Dermis blood vessel endothelial cell (primary cell): ENCODE measurements around the gene OSBPL2. TPM values are rescaled to one million over a fixed set of nuclear protein-coding genes. Genes with fewer than 3 reads are reported as not detected.

Experiments used
- DNase-seq: peaks from one replicate; pipeline ENCODE4 v3.0.0; 2010
- total RNA-seq: library from RNA; depleted of rRNA; stranded (reverse); fragments of >200 nt; gene quantifications from 2 replicates; pipeline ENCODE4 v1.2.3, GENCODE V29; 2014

OSBPL2 gene
- total RNA-seq, 1 donor from 2014 or later, result 35.7 TPM

- DNase-seq, result no peak
Measured at GRCh38 chr20:62287129-62287528, 48.8 kb downstream of the OSBPL2 start.

DNA sequence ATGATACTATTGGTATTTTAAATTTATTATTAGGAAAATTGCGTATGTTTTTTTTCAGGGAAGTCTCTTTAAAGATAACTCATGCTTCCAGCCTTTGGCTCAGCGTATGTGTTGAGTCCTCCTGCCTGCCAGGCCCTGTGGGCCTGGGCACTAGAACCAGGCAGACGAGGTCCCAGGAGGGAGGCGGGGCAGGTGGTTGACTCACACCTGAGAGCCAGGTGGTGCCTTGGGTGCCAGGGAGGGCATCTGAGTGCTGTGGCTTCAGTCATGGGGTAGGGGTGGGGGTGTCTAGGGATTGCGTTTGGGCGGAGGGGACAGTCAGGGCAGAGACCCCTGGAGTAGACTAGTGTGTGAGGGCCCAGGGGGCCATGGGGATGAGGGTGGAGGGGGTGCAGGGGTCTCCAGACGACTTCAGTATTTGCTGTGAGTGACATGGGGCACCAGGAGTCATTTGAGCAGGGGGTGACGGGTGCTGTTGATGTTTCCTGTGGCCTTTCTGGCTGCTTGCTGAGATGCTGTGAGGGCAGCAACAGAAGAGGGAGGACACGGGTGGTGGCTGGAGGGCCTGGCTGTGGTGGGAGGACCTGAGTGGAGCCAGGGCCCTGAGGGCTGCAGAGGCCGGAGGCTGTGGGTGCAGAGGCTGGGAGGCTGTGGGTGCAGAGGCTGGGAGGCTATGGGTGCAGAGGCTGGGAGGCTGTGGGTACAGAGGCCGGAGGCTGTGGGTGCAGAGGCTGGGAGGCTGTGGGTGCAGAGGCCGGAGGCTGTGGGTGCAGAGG is 49.6 kb downstream of the OSBPL2 start:
- no peak for DNase-seq

GRCh38 chr20:62288535-62289105 is 50.3 kb downstream of the OSBPL2 start:
- DNase-seq, result no peak

- DNase-seq, result no peak
Measured at GRCh38 chr20:62289131-62289530, 50.8 kb downstream of the OSBPL2 start.

DNA sequence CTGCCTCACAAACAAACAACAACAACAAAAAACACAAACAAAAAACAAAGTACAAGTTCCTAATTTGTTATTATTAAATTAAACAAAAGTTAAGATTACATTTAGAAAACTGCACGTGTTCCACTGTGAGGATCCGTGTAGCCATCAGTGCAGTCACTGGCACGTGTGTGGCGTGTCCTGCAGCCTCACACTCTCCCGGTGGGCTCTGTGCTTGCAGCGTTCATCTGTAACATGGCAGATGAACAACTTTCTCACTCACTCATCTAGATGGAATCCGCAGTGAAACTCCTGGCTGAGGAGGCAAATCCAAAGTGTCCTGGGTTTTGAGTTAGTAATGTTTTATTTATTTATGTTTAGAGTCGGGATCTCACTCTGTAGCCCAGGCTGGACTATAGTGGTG is 51.6 kb downstream of the OSBPL2 start:
- no peak for DNase-seq

- no peak for DNase-seq
Measured at GRCh38 chr20:62291251-62292066, 53.1 kb downstream of the OSBPL2 start.

DNA sequence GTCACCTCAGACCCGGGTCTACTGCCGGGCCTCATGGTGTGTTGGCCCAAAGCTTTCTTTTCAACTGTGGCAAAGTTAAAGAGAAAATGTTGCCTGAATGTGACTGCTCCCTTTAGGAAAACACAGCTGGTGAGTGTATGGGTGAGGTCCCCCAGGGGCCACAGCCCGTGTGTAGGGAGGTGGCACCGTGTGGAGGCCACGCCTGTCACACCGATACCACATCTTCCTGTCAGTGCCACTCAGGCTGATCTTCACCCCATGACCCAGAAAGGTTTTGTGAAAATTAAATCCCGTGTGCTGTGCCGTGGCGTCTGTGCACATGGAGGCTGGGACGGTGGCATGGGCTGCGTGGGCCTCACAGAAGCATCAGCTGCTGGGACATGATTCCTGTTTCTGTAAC is 53.8 kb downstream of the OSBPL2 start:
- DNase-seq, result no peak

DNA sequence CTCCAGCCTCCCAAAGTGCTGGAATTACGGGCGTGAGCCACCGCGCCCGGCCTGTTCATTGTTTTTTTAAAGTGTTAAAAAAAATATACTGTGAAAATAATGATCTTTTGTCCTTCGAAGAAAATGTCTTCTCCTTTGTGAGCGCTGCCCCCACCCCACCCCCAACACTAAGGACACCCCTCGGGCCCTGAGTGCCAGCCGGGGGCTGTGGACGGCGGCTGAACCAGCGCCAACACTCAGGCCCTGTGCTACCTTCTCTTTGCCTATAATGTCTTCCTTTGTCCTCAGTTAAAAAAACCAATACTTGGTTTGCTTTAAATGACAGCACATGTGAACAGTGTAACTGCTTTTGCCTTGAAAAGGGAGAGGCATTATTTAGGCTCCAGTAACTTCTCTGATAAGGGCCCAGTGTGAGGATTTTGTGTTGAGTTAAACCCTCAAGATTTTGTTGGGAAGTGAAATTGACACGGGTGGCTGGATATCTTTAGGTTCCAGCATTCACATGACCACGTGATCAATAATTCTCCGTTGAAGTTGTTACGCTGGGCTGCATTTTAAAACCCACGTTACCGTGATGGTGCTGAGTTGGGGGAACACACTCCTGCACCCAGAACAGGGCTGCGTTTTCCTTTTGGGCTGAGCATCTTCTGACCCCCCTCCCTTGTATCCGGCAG is 54.9 kb downstream of the OSBPL2 start:
- DNase-seq, result no peak

- DNase-seq, result no peak
Measured at GRCh38 chr20:62293946-62294345, 55.6 kb downstream of the OSBPL2 start.

DNA sequence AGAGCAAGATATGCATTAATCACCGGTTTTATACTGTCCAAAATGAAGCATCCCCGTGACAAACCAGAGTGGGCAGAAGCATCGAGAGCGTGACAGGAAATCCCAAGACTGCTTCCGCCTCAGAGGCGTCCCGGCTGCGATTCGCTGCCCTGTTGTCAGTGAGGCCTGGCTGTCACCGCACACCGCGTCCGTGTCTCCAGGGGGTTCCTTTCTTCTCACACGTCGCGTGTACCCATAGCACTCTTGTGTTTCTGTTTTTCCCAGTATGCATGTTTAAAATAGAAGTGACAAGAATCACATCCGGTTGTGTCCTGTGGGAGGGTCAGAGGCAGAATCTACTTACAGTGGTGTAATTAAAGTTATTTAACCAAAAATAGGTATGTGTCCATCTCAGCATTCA is 56.2 kb downstream of the OSBPL2 start:
- DNase-seq, result no peak

DNA sequence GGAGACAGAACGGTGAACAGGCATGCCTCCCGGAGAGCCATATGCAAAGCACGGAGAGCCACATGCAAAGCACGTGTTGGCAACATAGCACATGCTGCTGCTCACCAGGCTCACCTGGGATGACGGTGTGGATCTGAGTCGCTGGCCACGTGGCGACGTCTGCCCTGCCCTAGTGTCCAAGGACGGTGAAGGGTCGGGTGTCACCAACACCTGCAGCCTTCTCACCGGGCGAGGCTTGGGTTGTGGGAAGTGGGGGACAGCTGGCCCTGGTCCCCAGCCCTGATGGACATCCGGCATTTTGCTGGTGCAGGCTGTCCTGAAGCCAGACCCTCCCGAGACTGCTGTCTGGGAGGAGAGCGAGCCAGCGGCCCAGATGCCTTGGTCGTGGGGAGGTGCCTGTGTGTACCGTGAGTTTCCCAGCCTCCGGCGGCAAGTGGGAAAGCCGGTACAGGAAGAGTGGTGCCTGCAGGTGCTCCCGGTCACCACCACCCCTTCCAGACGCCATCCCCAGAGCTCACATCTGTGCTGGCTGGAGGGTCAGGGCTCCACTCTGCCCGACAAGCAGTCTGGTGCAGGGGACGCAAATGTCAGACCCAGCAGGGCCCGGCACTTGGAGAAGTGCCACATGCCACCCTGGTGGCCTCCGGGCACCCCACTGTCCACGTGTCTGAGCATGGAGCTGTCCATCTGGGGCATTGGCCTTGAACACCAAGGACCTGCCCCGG is 58.6 kb downstream of the OSBPL2 start:
- no peak for DNase-seq

- DNase-seq, result no peak
Measured at GRCh38 chr20:62297449-62298227, 59.3 kb downstream of the OSBPL2 start.

GRCh38 chr20:62298577-62299249 is 60.4 kb downstream of the OSBPL2 start:
- no peak for DNase-seq

DNA sequence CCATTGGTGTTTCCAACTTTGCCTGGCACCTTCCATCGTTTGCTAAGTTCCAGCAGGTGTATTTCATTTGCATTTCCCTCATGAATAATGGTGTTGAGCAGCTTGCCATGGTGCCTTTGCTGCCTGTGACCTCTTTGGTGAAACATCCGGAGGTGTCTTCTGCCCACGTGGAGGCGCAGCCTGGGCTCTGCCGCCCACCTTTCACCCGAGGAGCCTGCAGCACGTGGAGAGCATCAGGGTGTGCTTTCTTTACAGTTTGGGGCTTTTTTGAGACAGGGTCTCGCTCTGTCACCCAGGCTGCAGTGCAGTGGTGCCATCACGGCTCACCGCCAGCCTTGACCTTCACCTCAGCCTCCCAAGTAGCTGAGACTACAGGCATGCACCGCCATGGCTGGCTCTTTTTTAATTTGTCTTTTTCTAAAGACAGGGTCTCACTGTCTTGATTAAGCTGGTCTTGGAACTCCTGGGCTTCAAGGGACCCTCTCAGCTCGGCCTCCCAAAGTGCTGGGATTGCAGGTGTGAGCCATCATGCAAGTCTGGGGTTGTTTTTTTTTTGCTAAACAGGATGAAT is 61.4 kb downstream of the OSBPL2 start:
- no peak for DNase-seq

- no peak for DNase-seq
Measured at GRCh38 chr20:62300319-62300718, 62.0 kb downstream of the OSBPL2 start.

DNA sequence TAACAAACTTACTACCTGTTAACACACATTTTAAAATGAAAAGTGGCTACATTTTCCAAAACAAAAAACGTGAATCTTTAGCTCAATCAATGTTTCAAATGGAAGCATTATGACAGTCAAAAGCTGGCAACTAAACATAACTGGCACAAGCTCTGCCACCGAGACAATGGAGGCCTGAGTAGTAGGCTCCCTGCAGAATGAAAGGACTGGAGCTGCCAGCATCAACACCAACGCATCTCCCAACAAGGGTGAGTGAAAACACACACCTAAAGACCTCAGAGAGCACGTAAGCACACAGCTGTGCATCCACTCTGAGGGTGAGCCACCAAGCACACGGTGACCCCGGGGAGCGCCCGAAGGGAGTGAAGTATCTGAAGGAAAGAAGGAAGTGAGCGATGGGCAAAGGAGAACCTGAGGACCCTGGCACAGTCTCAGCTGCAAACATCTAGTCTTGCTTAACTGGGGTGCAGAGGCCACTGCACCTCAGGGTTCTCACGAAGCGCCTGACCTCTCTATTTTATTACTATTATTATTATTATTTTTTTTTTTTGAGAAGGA is 62.9 kb downstream of the OSBPL2 start:
- DNase-seq, result no peak

- peak; percentile 96 for DNase-seq
Measured at GRCh38 chr20:62301773-62302340, 63.5 kb downstream of the OSBPL2 start.

DNA sequence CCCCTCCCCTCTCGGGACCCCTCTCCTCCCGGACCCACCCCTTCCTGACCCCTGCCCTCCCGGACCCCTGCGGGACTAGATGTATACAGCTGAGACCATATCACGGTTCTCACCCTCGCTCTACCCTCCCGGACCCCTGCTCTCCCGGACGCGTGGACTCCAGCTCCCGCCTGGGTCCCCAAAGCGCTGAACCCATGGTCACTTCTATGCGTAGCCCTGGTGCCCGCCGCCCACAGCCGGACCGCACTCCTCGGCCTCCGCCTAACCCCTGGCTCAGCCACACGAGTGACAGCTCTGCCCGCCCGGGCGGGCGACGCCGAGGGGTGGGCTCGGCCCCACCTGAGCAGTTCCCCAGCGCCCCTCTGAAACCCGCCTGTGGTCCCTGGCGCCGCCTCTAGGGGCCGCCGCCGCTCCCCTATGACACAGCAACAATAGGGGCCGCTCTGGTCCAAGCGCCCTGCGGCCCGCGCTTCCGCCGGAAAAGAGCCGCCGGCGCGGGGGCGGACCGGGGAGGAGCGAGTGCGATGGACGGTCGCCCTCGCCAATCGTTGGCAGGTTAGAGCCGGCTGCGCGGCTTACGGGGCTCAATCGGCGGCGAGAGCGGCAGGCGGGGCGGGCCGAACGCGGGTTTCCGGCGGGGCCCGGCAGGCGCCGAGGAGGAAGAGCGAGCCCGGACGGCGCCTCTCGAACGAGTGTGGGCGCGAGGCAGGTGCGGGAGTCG is 64.2 kb downstream of the OSBPL2 start, which contains the start of gene ADRM1:
TSS of gene ADRM1 (plus strand) at position 657 of the 721 bp plus-strand sequence. CDS start 572 bp downstream, outside the sequence.
- DNase-seq, result peak; percentile 98

GRCh38 chr20:62303062-62303339 is 64.7 kb downstream of the OSBPL2 start:
- no peak for DNase-seq
